Common myeloid progenitor, CD34-positive (primary cell): ENCODE measurements around the gene GAS2L1.

Source experiments
- CTCF ChIA-PET: fragments of 350-600 bp; sonication (Branson Sonifier 250); formaldehyde crosslinking; loops from one replicate; lab custom pipeline; 2021; ENCODE audit warnings: antibody characterized with exemption; lab: Charles Lee
- POLR2A ChIA-PET: fragments of 350-600 bp; sonication (Branson Sonifier 250); formaldehyde crosslinking; loops from one replicate; lab custom pipeline; 2021; ENCODE audit warnings: antibody characterized with exemption; lab: Charles Lee
- DNase-seq, 3 donors: peaks; one replicate each; pipeline versions ENCODE4 v3.0.0 to v3.0.0-alpha.2; 2013
- H3K27ac ChIP-seq, 2 experiments: 1 replicate in 1 of 2; 2 replicates in 1 of 2; pipeline ENCODE4 v1.7.0; 2013; ENCODE audit warnings: inconsistent platforms in 2 of 2, low read length in 2 of 2, mild to moderate bottlenecking in 2 of 2, low read depth in 1 of 2, moderate library complexity in 1 of 2; ENCODE audit not compliant: severe bottlenecking in 2 of 2, insufficient read depth in 1 of 2, poor library complexity in 1 of 2
- H3K27me3 ChIP-seq, 5 experiments: replicated peaks in 2 of 5; 1 replicate in 3 of 5; 2 replicates in 2 of 5; pipeline versions ENCODE4 v1.6.1 to v1.7.0; 2013; ENCODE audit warnings: low read length in 4 of 5, mild to moderate bottlenecking in 2 of 5, moderate library complexity in 2 of 5, inconsistent platforms in 1 of 5; ENCODE audit not compliant: insufficient read depth in 5 of 5, control insufficient read depth in 4 of 5
- H3K36me3 ChIP-seq, 4 experiments: 1 replicate in 2 of 4; 2 replicates in 2 of 4; pipeline versions ENCODE4 v1.6.1 to v1.7.0; 2013; ENCODE audit warnings: low read length in 3 of 4, control low read depth in 1 of 4, mild to moderate bottlenecking in 1 of 4; ENCODE audit not compliant: control insufficient read depth in 4 of 4, insufficient read depth in 4 of 4
- H3K4me1 ChIP-seq, 4 experiments: 1 replicate in 3 of 4; 2 replicates in 1 of 4; pipeline versions ENCODE4 v1.6.1 to v1.7.1; 2013; ENCODE audit warnings: low read length in 3 of 4, mild to moderate bottlenecking in 3 of 4, control low read depth in 1 of 4, inconsistent platforms in 1 of 4, moderate library complexity in 1 of 4; ENCODE audit not compliant: control insufficient read depth in 4 of 4, insufficient read depth in 4 of 4; ENCODE audit errors: control extremely low read depth in 1 of 4
- H3K4me3 ChIP-seq, 7 experiments: 1 replicate in 4 of 7; 2 replicates in 3 of 7; pipeline versions ENCODE4 v1.5.1 to v1.7.0; 2013; ENCODE audit warnings: mild to moderate bottlenecking in 7 of 7, low read length in 6 of 7, moderate library complexity in 6 of 7, inconsistent platforms in 2 of 7, low read depth in 2 of 7, control low read depth in 1 of 7; ENCODE audit not compliant: insufficient read depth in 4 of 7, control insufficient read depth in 1 of 7; ENCODE audit errors: extremely low read depth in 1 of 7
- H3K9me3 ChIP-seq, 5 experiments: 1 replicate in 4 of 5; 2 replicates in 1 of 5; pipeline versions ENCODE4 v1.6.1 to v1.7.1; 2013; ENCODE audit warnings: low read length in 4 of 5, mild to moderate bottlenecking in 2 of 5, inconsistent platforms in 1 of 5, low read depth in 1 of 5, moderate library complexity in 1 of 5; ENCODE audit not compliant: control insufficient read depth in 4 of 5, insufficient read depth in 2 of 5; ENCODE audit errors: control extremely low read depth in 1 of 5
- WGBS: methylation state at CpG from one replicate; pipeline ENCODE4 v1.1.5; 2013; ENCODE audit not compliant: insufficient coverage; 5-methylcytosine and 5-hydroxymethylcytosine counted together

Gene GAS2L1

GRCh38 chr22:29263791-29264276, 42.6 kb upstream of the GAS2L1 start:
- H3K36me3 ChIP-seq = peaks cover 2 to 44% (median 32%) of the 10 kb centered on the region in 4 experiments
- no peak overlapping the region for H3K27ac ChIP-seq
- DNase-seq = no peak
- H3K27me3 ChIP-seq = no peaks in the 10 kb centered on the region
- 93% methylated on average over 2 of the region's 14 CpGs for WGBS
- peaks cover 2 to 22% (median 13%) of the 10 kb centered on the region in 4 experiments for H3K4me1 ChIP-seq
- POLR2A ChIA-PET = no interaction called here
- CTCF ChIA-PET = no interaction called here
- H3K4me3 ChIP-seq = no peak overlapping the region
- no peaks in the 10 kb centered on the region for H3K9me3 ChIP-seq

GRCh38 chr22:29265305-29265704, 41.1 kb upstream of the GAS2L1 start:
- Histone ChIP-seq H3K27me3 (no peaks in the 10 kb centered on the region), H3K9me3 (no peaks in the 10 kb centered on the region), H3K27ac (peak overlapping the region in 1 of 2 experiments; percentile 25), H3K4me1 (peaks cover 17 to 36% (median 26%) of the 10 kb centered on the region in 4 experiments), H3K36me3 (peaks cover 0 to 47% (median 22%) of the 10 kb centered on the region in 4 experiments), H3K4me3 (no peak overlapping the region)
- WGBS = 100% methylated on average over 4 of the region's 7 CpGs
- ChIA-PET CTCF (no interaction called here), POLR2A (interaction anchor here (0.6 kb wide), 1 partner anchor 39 kb away, joined by 3 read pairs; no protein-coding TSS in a partner anchor)
- DNase-seq = no peak

GRCh38 chr22:29265929-29266328, 40.5 kb upstream of the GAS2L1 start:
- no peak for DNase-seq
- no peaks in the 10 kb centered on the region for H3K9me3 ChIP-seq
- ChIA-PET POLR2A (no interaction called here), CTCF (no interaction called here)
- H3K27ac ChIP-seq = no peak overlapping the region
- H3K4me1 ChIP-seq = peaks cover 22 to 42% (median 33%) of the 10 kb centered on the region in 4 experiments
- H3K36me3 ChIP-seq = peaks cover 0 to 48% (median 16%) of the 10 kb centered on the region in 4 experiments
- no peaks in the 10 kb centered on the region for H3K27me3 ChIP-seq
- WGBS = 89% methylated on average over 2 of the region's 4 CpGs
- peak overlapping the region in 1 of 7 experiments; percentile 77 for H3K4me3 ChIP-seq

DNA sequence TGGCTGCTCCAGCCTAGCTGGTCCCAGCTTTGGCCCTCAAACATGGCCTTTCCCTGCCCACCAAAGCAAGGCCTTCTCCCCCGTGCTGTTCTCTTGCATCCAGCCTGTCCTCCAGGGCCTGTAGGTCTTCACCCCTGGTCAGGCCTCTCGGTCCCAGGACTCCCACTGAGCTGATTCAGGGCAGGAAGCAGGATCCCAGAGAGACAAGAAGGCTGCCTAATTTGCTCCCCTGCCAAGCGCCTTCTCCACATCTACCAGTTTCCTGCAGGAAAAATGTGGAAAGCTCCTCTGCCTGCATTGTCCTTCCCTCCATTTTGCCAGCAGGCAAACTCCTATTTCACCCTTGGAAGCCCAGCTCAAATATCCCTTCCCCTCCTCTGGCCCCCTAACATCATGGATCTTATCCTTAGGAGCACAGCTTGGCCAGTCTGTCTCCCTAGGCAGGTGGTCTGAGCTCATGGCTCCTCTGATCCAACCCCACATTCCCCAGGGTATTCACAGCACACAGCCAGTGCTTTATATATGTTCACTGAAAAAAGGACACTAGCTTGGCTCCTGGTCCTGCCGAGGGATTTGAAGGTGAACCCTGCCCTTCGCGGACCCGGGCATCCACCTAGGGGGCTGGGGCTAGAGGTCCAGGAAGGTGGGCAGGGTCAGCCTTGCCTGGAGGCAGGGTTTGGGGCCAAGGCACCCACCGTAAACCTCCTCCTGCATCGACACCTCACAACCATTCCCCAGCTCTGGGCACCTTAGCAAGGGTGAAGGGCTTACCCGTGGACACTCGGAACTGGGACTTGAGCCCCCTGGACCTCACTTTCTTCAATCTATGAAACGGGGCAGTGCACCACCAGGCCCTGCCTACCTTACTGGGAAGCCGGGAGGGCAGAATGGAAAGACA, 39.6 kb upstream of the GAS2L1 start:
- Histone ChIP-seq H3K27ac (peak overlapping the region; percentile 100), H3K27me3 (no peaks in the 10 kb centered on the region), H3K4me3 (peak overlapping the region; percentile 72 to 95 (median 89)), H3K9me3 (no peaks in the 10 kb centered on the region), H3K36me3 (peaks cover under 1 to 54% (median 15%) of the 10 kb centered on the region in 4 experiments), H3K4me1 (peaks cover 31 to 51% (median 40%) of the 10 kb centered on the region in 4 experiments)
- WGBS = 16% methylated on average over 10 of the region's 13 CpGs
- CTCF ChIA-PET = interaction anchor here (1.1 to 1.3 kb wide), 4 partner anchors 8 to 21 kb away, joined by 3 to 5 read pairs (median 4); no protein-coding TSS in a partner anchor
- no peak for DNase-seq
- POLR2A ChIA-PET = interaction anchor here (0.6 to 0.7 kb wide), 2 partner anchors 31 to 37 kb away, joined by 3 read pairs; no protein-coding TSS in a partner anchor

- Histone ChIP-seq H3K4me1 (peaks cover 31 to 54% (median 40%) of the 10 kb centered on the region in 4 experiments), H3K9me3 (no peaks in the 10 kb centered on the region), H3K4me3 (peak overlapping the region; percentile 72 to 95 (median 89)), H3K27ac (peak overlapping the region; percentile 100), H3K36me3 (peaks cover 4 to 60% (median 19%) of the 10 kb centered on the region in 4 experiments), H3K27me3 (no peaks in the 10 kb centered on the region)
- ChIA-PET POLR2A (interaction anchor here (0.6 to 0.7 kb wide), 3 partner anchors 32 to 55 kb away, joined by 3 read pairs; no protein-coding TSS in a partner anchor), CTCF (interaction anchor here (1.1 to 1.3 kb wide), 4 partner anchors 9 to 22 kb away, joined by 3 to 5 read pairs (median 4); no protein-coding TSS in a partner anchor)
- under 1% methylated on average over 31 of the region's 32 CpGs for WGBS
- no peak for DNase-seq
These were observed 39.0 kb upstream of the GAS2L1 start for GRCh38 chr22:29267462-29267857.

DNA sequence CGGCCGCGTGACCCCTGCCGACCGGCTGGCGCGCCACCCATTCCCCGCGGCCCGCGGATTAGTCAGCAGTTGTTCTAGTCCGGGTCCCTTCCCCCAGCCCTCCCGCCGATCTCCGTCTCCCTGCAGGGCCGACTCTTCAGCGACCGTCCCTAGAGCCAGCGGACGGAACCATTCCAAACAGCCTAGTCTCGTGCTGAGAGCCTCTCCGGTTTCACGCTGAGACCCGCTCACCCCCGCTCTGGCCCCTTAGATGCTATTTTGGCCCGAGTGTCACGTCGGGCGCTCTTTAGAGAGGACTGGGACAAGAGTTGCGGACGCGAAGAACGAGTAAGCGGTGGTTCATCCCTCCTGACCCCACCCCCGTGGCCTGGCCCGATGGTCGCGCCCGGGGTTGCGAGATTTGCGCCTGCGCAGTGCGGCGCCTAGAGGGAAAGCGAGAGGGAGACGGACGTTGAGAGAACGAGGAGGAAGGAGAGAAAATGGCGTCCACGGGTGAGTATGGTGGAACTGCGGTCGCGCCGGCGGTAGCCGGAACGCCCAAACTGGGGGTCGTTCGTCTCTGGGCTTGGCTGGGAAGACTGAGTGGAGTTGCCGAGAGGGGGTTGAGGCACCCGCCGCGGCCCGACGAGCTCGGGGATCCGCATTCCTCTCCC, 38.5 kb upstream of the GAS2L1 start, which contains the start of the genes EWSR1 and RHBDD3:
Gene EWSR1, plus strand, starts transcription at position 411 of the 653 bp plus-strand sequence. Its CDS starts 69 bp downstream, at position 480.
Gene RHBDD3, minus strand, starts transcription at position 124 of the 653 bp plus-strand sequence. CDS start 2,355 bp downstream, outside the sequence.
- Histone ChIP-seq H3K4me3 (peak within 1 kb of the TSS; percentile 72 to 95 (median 89)), H3K27ac (peak within 1 kb of the TSS; percentile 100), H3K9me3 (no peaks in the 10 kb centered on the region), H3K36me3 (peaks cover 8 to 65% (median 24%) of the 10 kb centered on the region in 4 experiments), H3K27me3 (no peaks in the 10 kb centered on the region), H3K4me1 (peaks cover 31 to 58% (median 40%) of the 10 kb centered on the region in 4 experiments)
- ChIA-PET POLR2A (interaction anchor here (0.6 to 1.2 kb wide), 5 partner anchors 33 to 65 kb away, joined by 3 to 7 read pairs (median 3); no protein-coding TSS in a partner anchor), CTCF (interaction anchor here (0.8 to 1.3 kb wide), 3 partner anchors 9 to 19 kb away, joined by 3 to 4 read pairs (median 3); no protein-coding TSS in a partner anchor)
- 0% methylated on average over 63 of the region's 67 CpGs for WGBS
- peak; percentile 97 to 99 (median 99) for DNase-seq
